ENCODE data around the gene GMPPA. TPM values are rescaled to one million over a fixed set of nuclear protein-coding genes. Genes with fewer than 3 reads are reported as not detected.

GMPPA gene
- total and polyA plus RNA-seq, 9 of the 15 experiments (the other 6 are each of a cell fraction or from before 2014, with no cell fraction given), result 7.0 to 101 (median 66.7) TPM

GRCh38 chr2:219517954-219518778, 19.5 kb downstream of the GMPPA start:
- Histone ChIP-seq H3K9ac (ENCODE audit: insufficient read depth in 1 of 2, low read depth in 2 of 2, low read length in 2 of 2) (peak overlapping the region in 1 of 2 experiments; percentile 51; a peak in 1 of 4 replicates), H2AFZ (ENCODE audit: low read depth, low read length) (no peak overlapping the region), H3K4me1 (replicated peaks in 1 of 2; ENCODE audit: control insufficient read depth in 2 of 2, insufficient read depth in 2 of 2, low read length in 2 of 2) (peaks cover 64 to 93% of the 10 kb centered on the region in 2 experiments), H4K20me1 (replicated peaks; ENCODE audit: control insufficient read depth, insufficient read depth, low read length) (no peaks in the 10 kb centered on the region), H3K9me1 (ENCODE audit: control insufficient read depth, insufficient read depth, low read length) (peaks cover 3% of the 10 kb centered on the region), H3K27ac (ENCODE audit: extremely low read depth, low read depth, low read length) (peak overlapping the region; percentile 38; the same call in 1 of the 3 replicates), H3K79me2 (ENCODE audit: control insufficient read depth, insufficient read depth, low read length) (peaks cover 74% of the 10 kb centered on the region), H3K4me2 (ENCODE audit: insufficient read depth, low read length) (peak overlapping the region; percentile 78), H3K9me3 (replicated peaks; ENCODE audit: control insufficient read depth, insufficient read depth, low read depth, low read length) (no peaks in the 10 kb centered on the region), H3K27me3 (ENCODE audit: control insufficient read depth in 2 of 2, insufficient read depth in 2 of 2, low read length in 2 of 2) (no peaks in the 10 kb centered on the region), H3K36me3 (ENCODE audit: control insufficient read depth, insufficient read depth, low read length) (peaks cover 16% of the 10 kb centered on the region; the same call in 2 of the 3 replicates), H3K4me3 (0 out of 2 replicates have a peak overlapping the region, but pooled peaks have one; percentile 10)
- no TSS peak for BruUV-seq (replicated peaks)
- in situ Hi-C loops (cut with MboI) (no loop called here), intact Hi-C loops (cut with micrococcal nuclease) (no loop called here)
- no peak for DNase-seq (ENCODE audit: extremely low read depth in 1 of 4, low spot score in 3 of 4)
- ChIA-PET POLR2A (interaction anchor here (0.6 to 1.6 kb wide), 5 partner anchors 12 to 513 kb away, joined by 3 to 4 read pairs (median 4); no protein-coding TSS in a partner anchor), CTCF (ENCODE audit: low intra/inter-chr PET ratio) (interaction anchor here (0.6 kb wide), 1 partner anchor 22 kb away, joined by 3 read pairs; a partner anchor contains a TSS)
- FAIRE-seq, result no peak
- 51% methylated on average over 8 of the region's 10 CpGs for WGBS (ENCODE audit: insufficient coverage, low coverage, missing lambda C conversion rate)
- ATAC-seq, result no peak
- TF ChIP-seq EWSR1 (IDR thresholded peaks at IDR 0.05; ENCODE audit: borderline replicate concordance, low read depth, partially characterized antibody) (no peak), ZNF23 (CRISPR knock-in tag; IDR thresholded peaks at IDR 0.05) (no peak), CTBP1 (IDR thresholded peaks at IDR 0.05; ENCODE audit: borderline replicate concordance) (no peak), PPARD (CRISPR knock-in tag; IDR thresholded peaks at IDR 0.05) (no peak), ZBTB5 (IDR thresholded peaks at IDR 0.05) (no peak), ZNF175 (CRISPR knock-in tag; IDR thresholded peaks at IDR 0.05; ENCODE audit: low read depth) (no peak), ZNF12 (CRISPR knock-in tag; IDR thresholded peaks at IDR 0.05) (no peak), ZNF316 (IDR thresholded peaks at IDR 0.05) (peak; percentile 57), TEAD1 (CRISPR knock-in tag; IDR thresholded peaks at IDR 0.05) (no peak), MBD1 (CRISPR knock-in tag; IDR thresholded peaks at IDR 0.05) (no peak), ZKSCAN1 (IDR thresholded peaks at IDR 0.05; ENCODE audit: low read depth, low read length) (peak; percentile 79), CHD1 (IDR thresholded peaks at IDR 0.05; ENCODE audit: low read length) (peak; percentile 12), MAX (CRISPR knock-in tag; IDR thresholded peaks at IDR 0.05) (no peak), POLR3A (IDR thresholded peaks at IDR 0.05; ENCODE audit: borderline replicate concordance, extremely low read depth, insufficient read depth, insufficient read length) (no peak), TOE1 (IDR thresholded peaks at IDR 0.05; ENCODE audit: borderline replicate concordance) (no peak), TOE1 (CRISPR knock-in tag; IDR thresholded peaks at IDR 0.05; ENCODE audit: borderline replicate concordance, low read depth) (no peak)

Data from K562 (cell line).